Posterior cingulate gyrus (tissue), 11 donors: Measurements from ENCODE around the gene HDAC9.
A peak's percentile ranks its signal among the peaks of the same experiment; 100 is the strongest.
"Not testable (repeated sequence)": the region's sequence is repeated elsewhere in the genome, so short reads cannot be mapped to it uniquely, and the experiment has no call there.

Experiments used
- DNase-seq, 10 donors: peaks; one replicate each; pipeline versions ENCODE4 v3.0.0 to v3.0.0-alpha.2; 2020 to 2021; ENCODE audit warnings: mixed read lengths in 3 of 10
- intact Hi-C: fragments of 100-400 bp; cut with DNase I; formaldehyde crosslinking; loops from one replicate; pipeline ENCODE4 v1.15.1; 2023

The HDAC9 gene

DNA sequence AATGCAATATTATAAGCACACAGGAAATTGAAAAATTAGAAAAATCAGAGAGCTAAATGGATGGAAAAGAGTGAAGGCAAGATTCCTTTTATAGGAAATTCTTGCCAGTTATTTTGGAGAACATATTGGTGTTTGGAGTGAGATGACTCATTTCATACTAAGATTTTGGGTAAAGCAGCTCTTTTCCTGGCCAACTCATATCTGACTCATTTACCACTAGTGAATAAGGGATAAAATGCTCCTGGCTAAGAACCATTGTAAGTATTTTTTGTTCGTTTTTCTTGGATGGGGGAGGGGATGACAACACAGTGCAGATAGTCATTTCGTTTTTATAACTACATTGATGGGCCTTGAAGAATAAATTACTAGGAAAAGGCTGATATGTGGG is 482.6 kb downstream of the HDAC9 start:
- intact Hi-C loops: no loop called here
- DNase-seq: no peak

DNA sequence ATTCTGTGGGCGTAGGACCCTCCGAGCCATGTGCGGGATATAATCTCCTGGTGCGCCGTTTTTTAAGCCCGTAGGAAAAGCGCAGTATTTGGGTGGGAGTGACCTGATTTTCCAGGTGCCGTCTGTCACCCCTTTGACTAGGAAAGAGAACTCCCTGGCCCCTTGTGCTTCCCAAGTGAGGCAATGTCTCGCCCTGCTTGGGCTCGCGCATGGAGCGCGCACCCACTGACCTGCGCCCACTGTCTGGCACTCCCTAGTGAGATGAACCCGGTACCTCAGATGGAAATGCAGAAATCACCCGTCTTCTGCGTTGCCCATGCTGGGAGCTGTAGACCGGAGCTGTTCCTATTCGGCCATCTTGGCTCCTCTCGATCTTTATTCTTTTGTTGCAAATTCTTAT is 495.2 kb downstream of the HDAC9 start:
- peak in 1 of 10 donors; percentile 55 for DNase-seq
- intact Hi-C loops: not testable (repeated sequence)

DNA sequence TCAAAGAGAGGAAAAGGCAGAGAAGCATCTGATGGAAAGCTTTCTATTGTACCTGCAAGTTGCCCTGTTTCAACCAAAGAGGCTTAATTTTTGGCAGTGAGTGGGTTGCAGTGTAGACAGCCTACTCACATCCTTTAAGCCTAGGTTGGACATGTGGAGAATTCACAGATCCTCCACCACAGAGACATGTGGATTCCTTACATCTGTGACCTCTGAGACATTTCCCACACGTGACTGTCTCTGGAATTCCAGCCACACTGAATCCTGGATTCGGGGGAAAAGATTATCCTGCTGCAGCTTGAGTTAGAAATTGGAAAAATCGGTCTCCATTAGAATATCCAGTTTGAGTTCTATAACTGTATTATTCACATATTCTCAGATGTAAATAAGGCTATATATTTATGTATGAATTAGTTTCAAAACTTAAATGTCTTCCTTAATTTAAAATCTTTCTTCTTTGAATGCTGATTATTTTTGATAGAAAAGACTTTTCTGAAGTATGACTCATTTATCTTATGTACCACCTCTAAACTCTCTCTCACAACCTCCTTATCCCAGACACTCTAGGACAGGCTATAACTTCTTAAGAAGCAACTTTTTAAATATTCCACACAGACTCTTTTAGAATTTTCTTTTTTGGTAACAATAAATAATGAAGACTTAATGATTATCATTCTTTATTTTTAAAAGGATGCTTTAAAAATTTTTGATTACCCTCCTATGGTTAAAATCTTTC is 498.6 kb downstream of the HDAC9 start:
- intact Hi-C loops: no loop called here
- no peak for DNase-seq

DNA sequence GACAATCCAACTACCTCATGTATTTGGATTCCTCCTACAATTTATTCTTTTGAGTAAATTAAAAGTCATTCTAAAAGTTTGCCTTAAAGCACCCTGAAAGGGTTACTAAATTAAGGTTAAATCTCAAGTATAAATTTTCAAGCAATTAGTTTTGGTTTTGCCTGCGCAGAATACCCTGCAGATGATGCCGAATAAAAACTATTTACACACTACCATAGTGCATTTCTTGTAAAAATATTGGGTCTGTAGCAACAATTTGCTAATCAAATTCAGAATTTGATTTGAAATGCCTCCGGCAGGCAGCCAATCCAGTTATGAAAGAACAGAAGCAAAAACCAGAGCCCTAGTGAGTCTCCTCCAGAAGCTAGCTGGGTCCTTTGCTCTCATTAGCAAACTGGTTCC is 499.7 kb downstream of the HDAC9 start:
- no peak for DNase-seq
- intact Hi-C loops: no loop called here

DNA sequence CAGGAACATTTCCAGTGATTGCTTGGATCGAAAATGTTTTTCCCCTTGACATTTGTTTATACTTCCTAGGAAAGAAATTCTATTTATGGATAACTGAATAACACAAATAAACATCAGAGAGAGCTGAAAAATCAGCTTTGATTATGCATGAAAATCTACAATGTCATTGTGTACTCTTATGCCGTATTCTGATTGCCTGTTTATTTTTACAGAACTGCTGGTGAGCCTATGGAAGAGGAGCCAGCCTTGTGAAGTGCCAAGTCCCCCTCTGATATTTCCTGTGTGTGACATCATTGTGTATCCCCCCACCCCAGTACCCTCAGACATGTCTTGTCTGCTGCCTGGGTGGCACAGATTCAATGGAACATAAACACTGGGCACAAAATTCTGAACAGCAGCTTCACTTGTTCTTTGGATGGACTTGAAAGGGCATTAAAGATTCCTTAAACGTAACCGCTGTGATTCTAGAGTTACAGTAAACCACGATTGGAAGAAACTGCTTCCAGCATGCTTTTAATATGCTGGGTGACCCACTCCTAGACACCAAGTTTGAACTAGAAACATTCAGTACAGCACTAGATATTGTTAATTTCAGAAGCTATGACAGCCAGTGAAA is 500.4 kb downstream of the HDAC9 start:
- DNase-seq: no peak

DNA sequence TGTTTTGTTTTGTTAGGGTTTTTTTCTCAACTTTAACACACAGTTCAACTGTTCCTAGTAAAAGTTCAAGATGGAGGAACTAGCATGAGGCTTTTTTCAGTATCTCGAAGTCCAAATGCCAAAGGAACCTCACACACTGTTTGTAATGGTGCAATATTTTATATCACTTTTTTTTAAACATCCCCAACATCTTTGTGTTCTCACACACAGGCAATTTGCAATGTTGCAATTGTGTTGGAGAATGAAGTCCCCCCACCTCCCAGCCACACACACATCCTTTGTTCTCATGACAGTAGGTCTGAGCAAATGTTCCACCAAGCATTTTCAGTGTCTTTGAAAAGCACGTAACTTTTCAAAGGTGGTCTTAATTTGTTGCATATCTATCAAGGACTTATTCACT is 501.0 kb downstream of the HDAC9 start:
- intact Hi-C loops: no loop called here
- DNase-seq: no peak

More for the DNA sequence above, 500.4 kb downstream of the HDAC9 start:
- intact Hi-C loops: no loop called here

DNA sequence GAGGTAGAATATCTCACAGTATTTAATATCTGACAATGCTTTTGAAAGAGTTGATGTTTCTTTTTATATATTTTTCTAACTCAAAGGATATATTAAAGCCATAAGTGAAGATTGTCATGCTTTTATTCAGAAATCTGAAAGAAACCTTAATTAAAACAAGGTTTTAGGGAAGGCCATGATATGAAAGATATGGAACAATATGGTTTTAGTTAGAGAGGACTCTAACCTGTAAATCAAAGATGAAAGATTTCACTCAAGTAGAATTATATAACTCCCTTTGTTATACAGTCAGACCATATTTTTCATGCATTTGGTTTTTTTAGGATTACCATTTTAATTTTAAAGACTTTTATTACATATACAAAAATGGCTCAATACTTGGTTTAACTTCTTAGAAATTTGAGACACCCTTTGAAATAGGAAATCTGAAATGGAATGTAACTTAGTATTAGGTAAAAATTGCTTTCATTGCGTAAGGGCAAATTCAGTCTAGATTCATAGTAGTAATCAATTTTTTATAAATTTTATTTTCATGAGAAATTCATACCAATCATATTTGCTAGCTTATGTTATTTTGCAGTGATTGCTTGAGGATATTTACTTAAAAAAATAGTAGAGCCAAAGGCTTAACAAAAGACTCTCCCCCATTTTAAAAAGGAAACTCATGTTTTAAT is 502.1 kb downstream of the HDAC9 start:
- intact Hi-C loops: no loop called here
- no peak for DNase-seq

DNA sequence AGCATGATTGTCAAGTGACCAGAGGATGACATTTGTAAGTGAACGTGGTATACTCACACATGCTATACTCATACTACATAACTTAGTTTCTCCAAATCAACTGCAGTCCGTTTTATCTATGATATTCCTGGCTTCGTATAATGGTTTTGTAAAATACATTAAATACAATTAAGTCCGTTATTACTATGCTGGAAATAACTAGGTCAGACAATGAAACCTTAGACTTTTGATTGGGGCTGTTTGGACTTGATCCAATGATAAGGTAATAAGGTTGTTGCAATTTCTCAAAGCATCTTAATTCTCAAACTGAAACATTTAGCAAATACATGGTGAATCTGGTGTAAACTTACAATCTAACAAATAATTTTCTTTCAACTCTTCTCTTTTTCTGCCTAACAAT is 504.9 kb downstream of the HDAC9 start:
- intact Hi-C loops: no loop called here
- no peak for DNase-seq

DNA sequence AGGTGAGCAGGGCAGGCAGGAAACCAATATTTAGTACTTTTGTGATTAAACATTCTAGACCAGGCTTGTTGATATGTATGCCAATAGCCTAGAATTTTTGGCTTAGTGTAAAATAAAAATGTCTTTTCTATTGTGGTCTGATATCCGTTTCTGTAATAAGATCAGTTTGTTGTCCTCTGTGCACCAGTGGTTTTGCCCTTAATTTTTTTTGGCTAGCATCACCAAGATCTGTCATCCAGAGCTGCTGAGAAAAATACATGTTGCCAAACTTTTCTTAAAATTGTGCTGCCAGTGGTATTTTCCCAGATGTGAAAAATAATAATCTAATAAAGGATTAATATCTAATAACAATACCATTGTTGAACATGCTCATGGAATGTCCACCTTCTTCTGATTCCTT is 506.3 kb downstream of the HDAC9 start:
- DNase-seq: no peak
- intact Hi-C loops: no loop called here

DNA sequence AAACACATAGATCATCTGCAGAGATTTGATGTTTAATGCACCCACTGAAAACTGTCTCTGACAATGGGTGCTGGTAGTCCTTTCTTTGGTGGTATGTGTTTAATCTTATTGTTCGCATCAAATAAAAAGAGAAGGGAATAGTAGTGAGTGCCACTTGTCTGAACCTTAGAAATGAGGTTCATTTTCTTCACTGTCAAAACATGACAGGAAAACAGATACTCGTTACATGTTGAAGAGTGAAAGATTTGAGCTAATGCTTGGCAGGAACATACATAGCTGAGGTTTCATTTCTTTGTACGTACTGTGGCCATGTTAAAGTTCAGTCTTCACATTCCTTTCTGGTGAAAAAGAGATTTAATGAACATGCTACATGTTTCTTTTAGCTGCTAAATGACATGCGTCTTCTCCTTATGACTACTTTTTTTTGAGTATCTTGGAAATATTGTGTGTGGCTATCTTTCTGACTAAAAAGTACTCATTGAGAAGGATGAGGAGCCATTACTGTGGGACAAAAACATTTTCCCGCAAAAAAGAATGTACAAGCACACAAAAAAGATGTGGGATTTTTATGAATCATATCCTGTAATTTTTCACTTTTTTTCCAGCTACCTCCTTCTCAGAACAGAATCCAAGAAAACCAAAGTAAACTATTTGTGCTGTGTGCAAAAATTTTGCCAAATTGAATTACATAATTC is 513.8 kb downstream of the HDAC9 start:
- intact Hi-C loops: no loop called here
- no peak for DNase-seq

DNA sequence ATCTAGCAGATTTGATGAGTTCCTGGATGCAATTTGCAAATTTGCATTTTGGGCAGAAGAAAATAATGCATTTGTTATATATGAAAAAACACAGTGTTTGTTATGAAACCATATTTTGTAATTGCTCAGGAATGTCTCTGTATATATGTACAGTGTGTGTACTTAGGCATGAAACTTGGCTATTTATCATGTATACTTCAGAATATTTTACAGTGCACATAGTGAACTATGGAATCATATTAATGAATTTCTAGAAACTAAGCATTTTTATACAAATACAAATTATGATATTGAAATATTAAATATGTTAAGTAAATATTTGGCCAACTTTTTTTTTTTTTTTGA is 514.4 kb downstream of the HDAC9 start:
- intact Hi-C loops: no loop called here
- DNase-seq: no peak

DNA sequence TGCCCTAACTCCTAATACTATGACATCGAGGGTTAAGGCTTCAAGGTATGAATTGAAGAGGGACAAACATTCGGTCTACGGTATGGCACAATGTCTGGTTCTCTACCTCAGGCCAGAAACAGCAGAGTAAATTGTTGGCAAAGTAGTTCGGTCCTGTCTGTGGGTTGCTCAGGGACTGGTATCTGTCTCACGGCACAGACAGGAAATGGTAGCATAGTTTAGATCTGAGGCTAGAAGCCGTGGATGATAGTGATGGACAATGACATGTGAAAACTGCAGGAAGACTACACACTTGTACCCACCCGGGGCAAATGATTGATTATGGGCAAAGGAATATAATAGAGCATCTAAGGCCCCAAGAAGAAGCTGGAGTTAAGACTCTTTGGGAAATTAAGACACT is 515.7 kb downstream of the HDAC9 start:
- DNase-seq: no peak
- intact Hi-C loops: no loop called here

DNA sequence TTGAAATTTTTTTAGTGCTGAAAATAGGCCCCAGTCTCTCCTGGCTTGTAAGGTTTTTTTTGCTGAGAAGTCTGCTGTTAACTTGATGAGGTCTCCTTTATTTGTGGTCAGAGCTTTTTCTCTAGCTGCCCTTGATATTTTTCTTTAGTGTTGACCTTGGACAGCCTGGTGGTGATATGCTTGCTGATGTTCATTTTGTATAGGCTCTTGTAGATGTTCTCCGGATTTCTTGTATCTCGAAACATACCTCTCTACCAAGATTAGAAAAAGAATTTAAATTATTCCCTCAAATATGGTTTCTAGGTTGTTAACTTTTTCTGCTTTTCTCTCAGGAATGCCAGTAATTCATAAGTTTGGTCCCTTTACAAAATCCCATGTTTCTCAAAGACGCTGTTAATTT is 519.5 kb downstream of the HDAC9 start:
- no peak for DNase-seq
- intact Hi-C loops: no loop called here

DNA sequence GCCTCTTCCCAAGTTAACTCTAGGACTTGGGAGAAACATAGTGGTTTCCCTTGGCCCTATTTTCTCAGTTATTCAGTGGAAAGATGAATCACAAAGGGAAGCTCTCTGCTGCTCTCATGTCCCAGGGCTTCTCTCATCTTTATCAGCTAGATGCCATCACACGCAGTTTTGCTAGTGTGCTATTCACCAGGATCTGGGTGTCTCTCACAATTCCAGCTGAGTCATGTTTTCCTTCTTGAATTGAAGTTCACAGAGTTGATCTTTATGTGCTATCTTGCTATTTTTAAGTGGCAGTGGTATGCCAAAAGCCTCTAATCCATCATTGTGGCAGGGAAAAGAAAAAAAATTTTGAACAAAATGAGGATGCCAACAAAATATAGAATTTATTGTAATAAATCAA is 520.6 kb downstream of the HDAC9 start:
- intact Hi-C loops: no loop called here
- DNase-seq: no peak

DNA sequence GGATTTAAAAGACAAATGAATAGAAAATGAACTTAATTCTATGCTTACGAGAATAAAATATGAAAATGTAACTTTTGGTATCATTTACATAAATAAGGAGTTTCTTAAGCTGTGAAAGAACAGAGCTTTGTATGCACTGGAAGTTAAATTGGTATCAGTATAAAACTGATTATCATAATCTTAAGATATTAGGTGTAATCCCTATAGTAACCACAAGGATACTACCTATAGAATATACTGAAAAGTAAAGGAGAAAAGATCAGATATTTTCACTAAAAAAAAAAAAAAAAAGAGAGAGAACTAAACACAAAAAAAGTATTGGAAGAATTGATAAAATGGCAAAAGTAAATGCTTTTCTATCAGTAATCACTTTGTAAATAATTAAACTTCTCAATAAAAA is 521.8 kb downstream of the HDAC9 start:
- intact Hi-C loops: no loop called here
- DNase-seq: no peak

DNA sequence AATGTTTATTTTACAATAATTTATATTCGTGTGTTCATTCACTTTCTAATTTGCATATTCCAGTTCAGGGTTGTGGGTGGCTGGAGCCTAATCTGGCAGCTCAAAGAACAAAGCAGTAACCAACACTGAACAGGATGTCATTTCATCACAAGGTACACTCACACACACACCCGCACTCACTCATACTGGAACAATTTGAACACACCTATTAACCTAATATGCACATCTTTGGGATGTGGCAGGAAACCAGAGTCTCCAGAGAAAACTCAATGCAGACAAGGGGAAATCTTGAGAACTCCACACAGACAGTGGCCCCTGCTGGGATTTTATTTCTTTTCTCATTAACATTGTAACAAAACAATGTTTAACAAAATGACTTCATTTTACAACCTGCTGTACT is 524.5 kb downstream of the HDAC9 start:
- intact Hi-C loops: no loop called here
- no peak for DNase-seq

DNA sequence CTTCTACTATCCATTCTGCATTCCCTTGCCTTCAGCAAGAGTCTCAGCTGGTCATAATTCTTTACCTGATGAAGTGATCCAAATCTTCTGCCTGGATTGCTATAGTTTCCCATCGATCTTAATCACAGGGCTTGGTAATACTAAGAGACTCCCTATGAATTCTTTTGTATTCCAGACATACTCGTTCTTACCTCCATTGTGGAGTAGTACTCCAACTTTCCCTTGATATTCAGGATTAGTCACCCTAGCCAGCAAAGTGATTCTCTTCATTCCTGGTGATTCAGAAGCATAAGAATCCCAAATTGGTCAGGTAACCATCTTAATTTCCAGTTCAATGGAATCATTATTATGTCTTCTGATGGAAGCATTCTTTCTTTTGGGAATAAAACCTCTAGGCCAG is 525.2 kb downstream of the HDAC9 start:
- DNase-seq: no peak
- intact Hi-C loops: no loop called here

DNA sequence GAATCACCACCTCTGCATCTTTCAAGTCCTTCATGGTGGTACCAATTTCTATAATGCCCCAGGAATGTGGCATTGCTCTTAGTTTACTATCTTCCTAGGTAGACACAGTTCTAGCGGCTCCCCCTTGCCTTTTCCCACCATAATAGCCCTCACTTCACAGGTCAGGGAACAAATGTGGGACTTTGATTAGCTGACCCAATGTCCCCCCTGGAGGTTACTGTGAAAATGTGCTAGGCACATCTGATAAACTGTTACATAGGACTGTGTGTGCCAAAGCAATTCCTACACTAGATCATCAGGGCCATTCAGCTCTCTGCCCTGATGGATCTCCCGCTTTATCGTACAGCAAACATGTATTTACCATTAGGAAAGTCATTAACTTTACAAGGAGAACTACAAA is 527.9 kb downstream of the HDAC9 start:
- intact Hi-C loops: no loop called here
- DNase-seq: no peak

DNA sequence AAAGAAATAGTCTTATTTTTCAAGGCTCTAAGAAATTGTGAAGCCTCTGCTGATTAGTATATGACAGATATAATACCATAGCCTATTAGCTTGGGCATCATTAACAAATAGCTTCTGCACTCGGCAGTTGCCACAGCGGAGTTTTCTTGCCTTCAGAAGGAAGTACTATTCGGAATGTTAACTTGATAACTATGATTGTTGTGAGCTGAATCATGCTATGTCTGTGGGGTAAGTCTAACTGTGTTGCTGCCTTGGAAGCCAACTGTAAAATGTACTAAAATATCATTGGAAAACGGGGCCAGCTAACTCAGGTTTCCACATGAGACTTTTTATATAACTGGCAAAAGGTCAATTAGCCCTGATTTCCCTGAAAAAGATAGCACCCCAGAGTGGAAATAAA is 528.7 kb downstream of the HDAC9 start:
- DNase-seq: no peak
- intact Hi-C loops: no loop called here

DNA sequence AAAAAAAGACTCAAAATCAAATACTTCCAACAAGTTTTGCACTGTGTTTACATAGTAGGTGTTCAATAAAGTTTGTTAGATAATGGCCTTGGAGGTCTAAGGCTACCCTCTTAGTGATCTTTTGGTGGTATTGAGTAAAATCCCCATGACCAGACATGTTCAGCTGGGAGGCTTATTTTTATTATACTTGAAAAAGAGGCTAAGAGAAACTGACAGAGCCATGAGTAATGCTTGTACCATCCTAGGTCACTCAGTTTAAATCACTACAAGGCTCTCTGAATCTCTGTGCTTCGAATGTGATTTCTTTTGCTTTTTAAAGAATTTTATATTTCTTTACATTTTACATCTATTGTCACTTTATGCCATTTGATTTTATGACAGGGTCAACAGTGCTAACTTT is 531.3 kb downstream of the HDAC9 start:
- intact Hi-C loops: no loop called here

DNA sequence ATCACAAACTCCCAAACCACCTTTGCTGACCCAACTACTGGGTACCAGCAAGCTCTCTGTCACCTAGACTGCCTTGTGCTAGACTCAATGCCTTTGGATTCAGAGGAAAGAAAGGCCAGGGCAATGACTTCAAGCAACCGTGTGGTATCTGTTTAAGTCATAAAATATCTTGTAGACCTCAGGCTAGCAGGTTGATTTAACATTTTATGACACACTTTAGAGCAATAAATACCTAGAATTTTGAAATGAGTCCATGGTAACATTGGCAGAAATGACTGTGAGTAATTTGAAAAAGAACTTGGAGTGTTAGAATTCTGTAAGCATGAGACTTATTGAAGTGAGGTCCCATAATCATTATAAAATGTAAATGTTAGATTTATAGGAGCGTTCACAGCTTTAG is 534.7 kb downstream of the HDAC9 start:
- no peak for DNase-seq
- intact Hi-C loops: no loop called here

More for the DNA sequence above, 531.3 kb downstream of the HDAC9 start:
- DNase-seq: no peak

DNA sequence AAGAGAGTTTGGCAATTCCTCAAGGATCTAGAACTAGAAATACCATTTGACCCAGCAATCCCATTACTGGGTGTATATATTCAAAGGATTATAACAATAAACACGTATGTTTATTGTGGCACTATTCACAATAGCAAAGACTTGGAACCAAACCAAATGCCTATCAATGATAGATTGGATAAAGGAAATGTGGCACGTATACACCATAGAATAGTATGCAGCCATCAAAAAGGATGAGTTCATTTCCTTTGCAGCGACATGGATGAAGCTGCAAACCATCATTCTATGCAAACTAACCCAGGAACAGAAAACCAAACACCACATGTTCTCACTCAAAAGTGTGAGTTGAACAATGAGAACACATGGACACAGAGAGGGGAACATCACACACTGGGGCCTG is 537.4 kb downstream of the HDAC9 start:
- DNase-seq, intact Hi-C loops: not testable (repeated sequence)
